HEK293 (cell line): ENCODE results near the gene CFL1.

Experiments
- IKZF3 ChIP-seq: fragments of 450-650 bp; IDR thresholded peaks from 2 replicates; pipeline ENCODE4 v1.5.0; 2018; ENCODE audit warnings: missing biosample characterization, mild to moderate bottlenecking, missing genetic modification characterization, moderate library complexity
- KLF17 ChIP-seq: fragments of 450-650 bp; formaldehyde crosslinking; IDR thresholded peaks from 2 replicates; pipeline ENCODE4 v1.5.1; 2016; ENCODE audit warnings: missing biosample characterization, missing genetic modification characterization
- KLF9 ChIP-seq: fragments of 450-650 bp; formaldehyde crosslinking; IDR thresholded peaks from 2 replicates; pipeline ENCODE4 v1.5.1; 2016; ENCODE audit warnings: missing biosample characterization, missing genetic modification characterization, low read depth
- MZF1 ChIP-seq: fragments of 450-650 bp; formaldehyde crosslinking; IDR thresholded peaks from 2 replicates; pipeline ENCODE4 v1.5.1; 2017; ENCODE audit warnings: missing biosample characterization, missing genetic modification characterization, borderline replicate concordance
- PRDM1 ChIP-seq: fragments of 450-650 bp; formaldehyde crosslinking; IDR thresholded peaks from 2 replicates; pipeline ENCODE4; 2016; ENCODE audit warnings: missing biosample characterization, missing genetic modification characterization
- RBAK ChIP-seq: fragments of 450-650 bp; formaldehyde crosslinking; IDR thresholded peaks from 2 replicates; pipeline ENCODE4 v1.5.1; 2016; ENCODE audit warnings: missing biosample characterization, missing genetic modification characterization
- SCRT2 ChIP-seq: fragments of 450-650 bp; formaldehyde crosslinking; IDR thresholded peaks from 2 replicates; pipeline ENCODE4 v1.5.1; 2016; ENCODE audit warnings: missing biosample characterization, missing genetic modification characterization
- SP2 ChIP-seq: fragments of 450-650 bp; formaldehyde crosslinking; IDR thresholded peaks from 2 replicates; pipeline ENCODE4 v1.5.1; 2016; ENCODE audit warnings: missing biosample characterization, missing genetic modification characterization
- YY1 ChIP-seq: fragments of 450-650 bp; formaldehyde crosslinking; IDR thresholded peaks from 2 replicates; pipeline ENCODE4 v1.5.1; 2018; ENCODE audit warnings: missing biosample characterization, missing genetic modification characterization
- ZBTB26 ChIP-seq: fragments of 450-650 bp; formaldehyde crosslinking; optimal IDR thresholded peaks from 2 replicates; pipeline ENCODE3; 2016; ENCODE audit warnings: missing biosample characterization, mild to moderate bottlenecking, missing genetic modification characterization
- ZFP41 ChIP-seq: fragments of 450-650 bp; formaldehyde crosslinking; IDR thresholded peaks from 2 replicates; pipeline ENCODE4 v1.5.1; 2016; ENCODE audit warnings: missing biosample characterization, missing genetic modification characterization, borderline replicate concordance
- ZFP69B ChIP-seq: fragments of 450-650 bp; formaldehyde crosslinking; IDR thresholded peaks from 2 replicates; pipeline ENCODE4 v1.5.1; 2016; ENCODE audit warnings: missing biosample characterization, missing genetic modification characterization
- ZIC2 ChIP-seq: fragments of 450-650 bp; formaldehyde crosslinking; IDR thresholded peaks from 2 replicates; pipeline ENCODE4 v1.5.1; 2016; ENCODE audit warnings: missing biosample characterization, missing genetic modification characterization
- ZNF140 ChIP-seq: fragments of 450-650 bp; formaldehyde crosslinking; IDR thresholded peaks from 2 replicates; pipeline ENCODE4 v1.5.1; 2016; ENCODE audit warnings: missing biosample characterization, missing genetic modification characterization
- ZNF148 ChIP-seq: fragments of 450-650 bp; formaldehyde crosslinking; IDR thresholded peaks from 2 replicates; pipeline ENCODE4 v1.5.0; 2017; ENCODE audit warnings: missing biosample characterization, missing genetic modification characterization, borderline replicate concordance
- ZNF157 ChIP-seq: fragments of 450-650 bp; formaldehyde crosslinking; IDR thresholded peaks from 2 replicates; pipeline ENCODE4 v1.5.1; 2016; ENCODE audit warnings: missing biosample characterization, missing genetic modification characterization
- ZNF211 ChIP-seq: fragments of 450-650 bp; formaldehyde crosslinking; IDR thresholded peaks from 2 replicates; pipeline ENCODE4 v1.5.1; 2016; ENCODE audit warnings: low read depth, missing biosample characterization, missing genetic modification characterization
- ZNF221 ChIP-seq: fragments of 450-650 bp; formaldehyde crosslinking; IDR thresholded peaks from 2 replicates; pipeline ENCODE4 v1.5.1; 2017; ENCODE audit warnings: missing biosample characterization, missing genetic modification characterization, borderline replicate concordance
- ZNF311 ChIP-seq: fragments of 450-650 bp; formaldehyde crosslinking; IDR thresholded peaks from 2 replicates; pipeline ENCODE4 v1.5.1; 2017; ENCODE audit warnings: missing biosample characterization, missing genetic modification characterization, borderline replicate concordance
- ZNF416 ChIP-seq: fragments of 450-650 bp; formaldehyde crosslinking; IDR thresholded peaks from 2 replicates; pipeline ENCODE4 v1.5.1; 2016; ENCODE audit warnings: missing biosample characterization, missing genetic modification characterization
- ZNF521 ChIP-seq: fragments of 450-650 bp; formaldehyde crosslinking; IDR thresholded peaks from 2 replicates; pipeline ENCODE4 v1.5.1; 2017; ENCODE audit warnings: missing biosample characterization, mild to moderate bottlenecking, missing genetic modification characterization
- ZNF707 ChIP-seq: fragments of 450-650 bp; formaldehyde crosslinking; IDR thresholded peaks from 2 replicates; pipeline ENCODE4 v1.5.1; 2016; ENCODE audit warnings: missing biosample characterization, missing genetic modification characterization
- ZXDB ChIP-seq: fragments of 450-650 bp; formaldehyde crosslinking; IDR thresholded peaks from 2 replicates; pipeline ENCODE4 v1.5.1; 2016; ENCODE audit warnings: missing biosample characterization, missing genetic modification characterization
- TF ChIP-seq, protein P1 (sequence below): fragments of 450-650 bp; formaldehyde crosslinking; IDR thresholded peaks from 2 replicates; pipeline ENCODE4 v1.5.1; 2016; ENCODE audit warnings: missing biosample characterization, missing genetic modification characterization
- TF ChIP-seq, protein P2 (sequence below): fragments of 450-650 bp; formaldehyde crosslinking; IDR thresholded peaks from 2 replicates; pipeline ENCODE4 v1.5.1; 2016; ENCODE audit warnings: missing biosample characterization, missing genetic modification characterization
- TF ChIP-seq, protein P3 (sequence below): fragments of 450-650 bp; formaldehyde crosslinking; IDR thresholded peaks from 2 replicates; pipeline ENCODE4 v1.5.1; 2016; ENCODE audit warnings: missing biosample characterization, missing genetic modification characterization, low read depth

CFL1 gene

DNA sequence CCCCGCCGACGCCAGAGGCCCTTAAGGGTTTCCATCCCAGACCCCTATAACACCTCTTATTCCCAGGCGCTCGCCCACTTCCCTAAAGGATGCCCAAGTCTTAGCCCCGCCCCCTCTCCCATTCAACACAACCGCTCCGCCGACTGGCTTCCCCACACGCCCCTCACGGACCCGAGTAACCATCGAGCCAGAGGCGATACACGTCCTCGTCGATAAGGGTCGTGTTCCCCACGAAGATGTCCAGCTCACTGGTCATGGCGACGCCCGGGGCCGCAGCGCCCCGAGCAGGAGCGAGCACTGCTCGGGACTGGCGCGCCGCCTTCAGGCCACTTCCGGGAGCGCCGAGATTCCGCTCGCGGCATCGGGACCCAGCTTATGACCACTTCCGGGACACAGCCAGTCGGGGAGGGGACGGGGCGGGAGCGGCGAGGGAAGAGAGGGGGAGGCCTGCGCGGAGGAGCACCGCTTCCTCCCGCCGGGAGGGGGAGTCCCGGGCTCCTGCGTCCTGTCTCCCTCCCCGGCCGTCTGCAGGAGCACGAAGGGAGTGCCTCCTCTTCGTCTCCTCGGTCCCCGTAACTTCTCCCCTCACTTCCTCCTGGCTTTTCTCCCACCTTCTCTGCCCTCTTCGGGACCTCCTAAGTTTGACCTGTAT lies 30.3 kb upstream of the CFL1 start, which contains the start of gene FIBP (continued):
- TF ChIP-seq ZNF148 (tag by site-specific recombination): no peak
- peak; percentile 52 for TF ChIP-seq IKZF3
- TF ChIP-seq ZFP41 (tag by site-specific recombination): no peak
- TF ChIP-seq ZBTB26: peak; percentile 97
- no peak for TF ChIP-seq ZNF140 (tag by site-specific recombination)
- TF ChIP-seq, protein P1, sequence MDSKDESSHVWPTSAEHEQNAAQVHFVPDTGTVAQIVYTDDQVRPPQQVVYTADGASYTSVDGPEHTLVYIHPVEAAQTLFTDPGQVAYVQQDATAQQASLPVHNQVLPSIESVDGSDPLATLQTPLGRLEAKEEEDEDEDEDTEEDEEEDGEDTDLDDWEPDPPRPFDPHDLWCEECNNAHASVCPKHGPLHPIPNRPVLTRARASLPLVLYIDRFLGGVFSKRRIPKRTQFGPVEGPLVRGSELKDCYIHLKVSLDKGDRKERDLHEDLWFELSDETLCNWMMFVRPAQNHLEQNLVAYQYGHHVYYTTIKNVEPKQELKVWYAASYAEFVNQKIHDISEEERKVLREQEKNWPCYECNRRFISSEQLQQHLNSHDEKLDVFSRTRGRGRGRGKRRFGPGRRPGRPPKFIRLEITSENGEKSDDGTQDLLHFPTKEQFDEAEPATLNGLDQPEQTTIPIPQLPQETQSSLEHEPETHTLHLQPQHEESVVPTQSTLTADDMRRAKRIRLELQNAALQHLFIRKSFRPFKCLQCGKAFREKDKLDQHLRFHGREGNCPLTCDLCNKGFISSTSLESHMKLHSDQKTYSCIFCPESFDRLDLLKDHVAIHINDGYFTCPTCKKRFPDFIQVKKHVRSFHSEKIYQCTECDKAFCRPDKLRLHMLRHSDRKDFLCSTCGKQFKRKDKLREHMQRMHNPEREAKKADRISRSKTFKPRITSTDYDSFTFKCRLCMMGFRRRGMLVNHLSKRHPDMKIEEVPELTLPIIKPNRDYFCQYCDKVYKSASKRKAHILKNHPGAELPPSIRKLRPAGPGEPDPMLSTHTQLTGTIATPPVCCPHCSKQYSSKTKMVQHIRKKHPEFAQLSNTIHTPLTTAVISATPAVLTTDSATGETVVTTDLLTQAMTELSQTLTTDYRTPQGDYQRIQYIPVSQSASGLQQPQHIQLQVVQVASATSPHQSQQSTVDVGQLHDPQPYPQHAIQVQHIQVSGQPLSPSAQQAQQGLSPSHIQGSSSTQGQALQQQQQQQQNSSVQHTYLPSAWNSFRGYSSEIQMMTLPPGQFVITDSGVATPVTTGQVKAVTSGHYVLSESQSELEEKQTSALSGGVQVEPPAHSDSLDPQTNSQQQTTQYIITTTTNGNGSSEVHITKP (tag by site-specific recombination): 0 out of 2 replicates have a peak, but pooled peaks have one; percentile 71
- TF ChIP-seq ZIC2 (tag by site-specific recombination): no peak
- no peak for TF ChIP-seq ZNF416 (tag by site-specific recombination)
- peak; percentile 77 for TF ChIP-seq KLF17 (tag by site-specific recombination)
- TF ChIP-seq KLF9 (tag by site-specific recombination): peak; percentile 88
- TF ChIP-seq ZNF157: no peak
- no peak for TF ChIP-seq MZF1 (tag by site-specific recombination)
- peak; percentile 62; the same call in 1 of the 2 replicates for TF ChIP-seq YY1 (tag by site-specific recombination)
- TF ChIP-seq ZNF221 (tag by site-specific recombination): no peak
- peak; percentile 83 for TF ChIP-seq ZXDB
- TF ChIP-seq, protein P2, sequence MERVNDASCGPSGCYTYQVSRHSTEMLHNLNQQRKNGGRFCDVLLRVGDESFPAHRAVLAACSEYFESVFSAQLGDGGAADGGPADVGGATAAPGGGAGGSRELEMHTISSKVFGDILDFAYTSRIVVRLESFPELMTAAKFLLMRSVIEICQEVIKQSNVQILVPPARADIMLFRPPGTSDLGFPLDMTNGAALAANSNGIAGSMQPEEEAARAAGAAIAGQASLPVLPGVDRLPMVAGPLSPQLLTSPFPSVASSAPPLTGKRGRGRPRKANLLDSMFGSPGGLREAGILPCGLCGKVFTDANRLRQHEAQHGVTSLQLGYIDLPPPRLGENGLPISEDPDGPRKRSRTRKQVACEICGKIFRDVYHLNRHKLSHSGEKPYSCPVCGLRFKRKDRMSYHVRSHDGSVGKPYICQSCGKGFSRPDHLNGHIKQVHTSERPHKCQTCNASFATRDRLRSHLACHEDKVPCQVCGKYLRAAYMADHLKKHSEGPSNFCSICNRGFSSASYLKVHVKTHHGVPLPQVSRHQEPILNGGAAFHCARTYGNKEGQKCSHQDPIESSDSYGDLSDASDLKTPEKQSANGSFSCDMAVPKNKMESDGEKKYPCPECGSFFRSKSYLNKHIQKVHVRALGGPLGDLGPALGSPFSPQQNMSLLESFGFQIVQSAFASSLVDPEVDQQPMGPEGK (tag by site-specific recombination): peak; percentile 88
- TF ChIP-seq PRDM1 (tag by site-specific recombination): no peak
- no peak for TF ChIP-seq ZNF211 (tag by site-specific recombination)
- TF ChIP-seq ZNF521 (tag by site-specific recombination): no peak
- TF ChIP-seq SCRT2 (tag by site-specific recombination): no peak
- peak; percentile 85 for TF ChIP-seq SP2 (tag by site-specific recombination)
- TF ChIP-seq, protein P3, sequence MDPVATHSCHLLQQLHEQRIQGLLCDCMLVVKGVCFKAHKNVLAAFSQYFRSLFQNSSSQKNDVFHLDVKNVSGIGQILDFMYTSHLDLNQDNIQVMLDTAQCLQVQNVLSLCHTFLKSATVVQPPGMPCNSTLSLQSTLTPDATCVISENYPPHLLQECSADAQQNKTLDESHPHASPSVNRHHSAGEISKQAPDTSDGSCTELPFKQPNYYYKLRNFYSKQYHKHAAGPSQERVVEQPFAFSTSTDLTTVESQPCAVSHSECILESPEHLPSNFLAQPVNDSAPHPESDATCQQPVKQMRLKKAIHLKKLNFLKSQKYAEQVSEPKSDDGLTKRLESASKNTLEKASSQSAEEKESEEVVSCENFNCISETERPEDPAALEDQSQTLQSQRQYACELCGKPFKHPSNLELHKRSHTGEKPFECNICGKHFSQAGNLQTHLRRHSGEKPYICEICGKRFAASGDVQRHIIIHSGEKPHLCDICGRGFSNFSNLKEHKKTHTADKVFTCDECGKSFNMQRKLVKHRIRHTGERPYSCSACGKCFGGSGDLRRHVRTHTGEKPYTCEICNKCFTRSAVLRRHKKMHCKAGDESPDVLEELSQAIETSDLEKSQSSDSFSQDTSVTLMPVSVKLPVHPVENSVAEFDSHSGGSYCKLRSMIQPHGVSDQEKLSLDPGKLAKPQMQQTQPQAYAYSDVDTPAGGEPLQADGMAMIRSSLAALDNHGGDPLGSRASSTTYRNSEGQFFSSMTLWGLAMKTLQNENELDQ (tag by site-specific recombination): no peak
- peak; percentile 12; the same call in 1 of the 2 replicates for TF ChIP-seq ZFP69B
- TF ChIP-seq ZNF707 (tag by site-specific recombination): no peak
- TF ChIP-seq RBAK (tag by site-specific recombination): no peak
- TF ChIP-seq ZNF311 (tag by site-specific recombination): no peak
